HG03280 (cell line): ENCODE data around the gene TRIM68.

Experiments used
- ATAC-seq: cut with Tn5 transposase; IDR thresholded peaks from one replicate; pipeline ENCODE4 v1.9.1; 2021; ENCODE audit warnings: mild to moderate bottlenecking, moderate library complexity; ENCODE audit not compliant: unreplicated experiment

Gene TRIM68

GRCh38 chr11:4607781-4608666 is at the start of gene TRIM68:
Gene TRIM68, minus strand, starts transcription at chr11:4608231. Its CDS starts 2,727 bp downstream, at chr11:4605504.
- ATAC-seq: peak; percentile 100

GRCh38 chr11:4654635-4655369 is 46.8 kb upstream of the TRIM68 start:
- ATAC-seq: no peak

GRCh38 chr11:4647766-4648165 is 39.7 kb upstream of the TRIM68 start:
- no peak for ATAC-seq

GRCh38 chr11:4645974-4646373 is 37.9 kb upstream of the TRIM68 start:
- ATAC-seq: no peak

GRCh38 chr11:4644233-4644632 is 36.2 kb upstream of the TRIM68 start:
- no peak for ATAC-seq

GRCh38 chr11:4643682-4644081 is 35.7 kb upstream of the TRIM68 start, which contains the start of gene OR51E1:
Gene OR51E1, plus strand, starts transcription at chr11:4643982. Its CDS starts 8,545 bp downstream, at chr11:4652527.
- no peak for ATAC-seq

GRCh38 chr11:4643076-4643475 is 35.0 kb upstream of the TRIM68 start:
- ATAC-seq: no peak

GRCh38 chr11:4642043-4642442 is 34.0 kb upstream of the TRIM68 start:
- ATAC-seq: no peak

- ATAC-seq: no peak
Observed at GRCh38 chr11:4641501-4641900, 33.5 kb upstream of the TRIM68 start.

GRCh38 chr11:4639931-4640330 is 31.9 kb upstream of the TRIM68 start:
- ATAC-seq: no peak

- ATAC-seq: no peak
Observed at GRCh38 chr11:4637662-4638047, 29.6 kb upstream of the TRIM68 start.

GRCh38 chr11:4636962-4637661 is 29.1 kb upstream of the TRIM68 start, which contains the start of gene OR51D1:
Gene OR51D1, plus strand, starts transcription at chr11:4637477. Its CDS starts 2,314 bp downstream, at chr11:4639791.
- peak; percentile 95 for ATAC-seq

GRCh38 chr11:4636136-4636535 is 28.1 kb upstream of the TRIM68 start:
- ATAC-seq: no peak

- ATAC-seq: peak; percentile 70
Observed at GRCh38 chr11:4626207-4627099, 18.4 kb upstream of the TRIM68 start.

- no peak for ATAC-seq
Observed at GRCh38 chr11:4619514-4619913, 11.5 kb upstream of the TRIM68 start.

- no peak for ATAC-seq
Observed at GRCh38 chr11:4615856-4616444, 7.9 kb upstream of the TRIM68 start.

- no peak for ATAC-seq
Observed at GRCh38 chr11:4611986-4612385, 4.0 kb upstream of the TRIM68 start.

- ATAC-seq: no peak
Observed at GRCh38 chr11:4610258-4610935, 2.4 kb upstream of the TRIM68 start.

GRCh38 chr11:4607096-4607495 is 935 bp downstream of the TRIM68 start:
- ATAC-seq: no peak
